CD14-positive monocyte (primary cell): ENCODE results near the gene KLHDC7B. TPM values are rescaled to one million over a fixed set of nuclear protein-coding genes. Genes with fewer than 3 reads are reported as not detected.

ENCODE experiments used
- DNase-seq, 3 donors: peaks; one replicate each; pipeline ENCODE4 v3.0.0-alpha.2; 2011 to 2022
- H2AFZ ChIP-seq: 2 replicates; pipeline ENCODE4 v1.6.0; 2012; ENCODE audit warnings: mild to moderate bottlenecking, low read depth, low read length, inconsistent platforms; ENCODE audit not compliant: insufficient read depth, poor library complexity, severe bottlenecking
- H3K27ac ChIP-seq, 2 donors: 1 replicate in 1 of 2; 2 replicates in 1 of 2; pipeline ENCODE4 v1.5.1; 2012 to 2013; ENCODE audit warnings: low read length in 2 of 2, control low read depth in 1 of 2, inconsistent platforms in 1 of 2, low read depth in 1 of 2, mild to moderate bottlenecking in 1 of 2
- H3K27me3 ChIP-seq, 2 donors: one replicate each; pipeline versions ENCODE4 v1.6.0 to v1.6.1; 2011 to 2013; ENCODE audit warnings: low read length in 2 of 2; ENCODE audit not compliant: control insufficient read depth in 2 of 2, insufficient read depth in 2 of 2
- H3K36me3 ChIP-seq, 2 donors: replicated peaks in 1 of 2; 1 replicate in 1 of 2; 2 replicates in 1 of 2; pipeline versions ENCODE4 v1.5.1 to v1.6.1; 2012 to 2013; ENCODE audit warnings: low read length in 2 of 2, control low read depth in 1 of 2, inconsistent platforms in 1 of 2, mild to moderate bottlenecking in 1 of 2; ENCODE audit not compliant: insufficient read depth in 2 of 2, control insufficient read depth in 1 of 2
- H3K4me1 ChIP-seq, 2 donors: 1 replicate in 1 of 2; 2 replicates in 1 of 2; pipeline versions ENCODE4 v1.5.1 to v1.6.1; 2012 to 2013; ENCODE audit warnings: low read length in 2 of 2, control low read depth in 1 of 2, inconsistent platforms in 1 of 2, mild to moderate bottlenecking in 1 of 2, moderate library complexity in 1 of 2; ENCODE audit not compliant: insufficient read depth in 2 of 2, control insufficient read depth in 1 of 2
- H3K4me2 ChIP-seq: replicated peaks from 2 replicates; pipeline ENCODE3; 2012; ENCODE audit warnings: low read length, moderate library complexity, mild to moderate bottlenecking; ENCODE audit not compliant: poor library complexity, severe bottlenecking; ENCODE audit errors: extremely low read depth
- H3K4me3 ChIP-seq, 3 experiments: fragments of 200-600 bp in 1 of 3; sonication (generic) in 1 of 3; replicated peaks in 1 of 3; 1 replicate in 2 of 3; 2 replicates in 1 of 3; pipeline ENCODE4 v1.5.1; 2011 to 2013; ENCODE audit warnings: low read length in 3 of 3, mild to moderate bottlenecking in 3 of 3, control low read depth in 2 of 3, low read depth in 2 of 3, inconsistent platforms in 1 of 3, moderate library complexity in 1 of 3
- H3K79me2 ChIP-seq: 2 replicates; pipeline ENCODE4 v1.6.0; 2012; ENCODE audit warnings: mild to moderate bottlenecking, control low read depth, inconsistent platforms, low read length, moderate library complexity; ENCODE audit not compliant: insufficient read depth
- H3K9ac ChIP-seq: 2 replicates; pipeline ENCODE4 v1.6.0; 2017; ENCODE audit warnings: low read length, mild to moderate bottlenecking; ENCODE audit not compliant: insufficient read depth, poor library complexity, severe bottlenecking
- H3K9me3 ChIP-seq, 2 donors: replicated peaks in 1 of 2; 1 replicate in 1 of 2; 2 replicates in 1 of 2; pipeline versions ENCODE4 v1.5.1 to v1.6.1; 2012 to 2013; ENCODE audit warnings: low read length in 2 of 2, control low read depth in 1 of 2; ENCODE audit not compliant: control insufficient read depth in 1 of 2, insufficient read depth in 1 of 2
- H4K20me1 ChIP-seq: 2 replicates; pipeline ENCODE4 v1.6.0; 2012; ENCODE audit warnings: mild to moderate bottlenecking, low read length, control low read depth, moderate library complexity; ENCODE audit not compliant: insufficient read depth
- H3K27ac Mint-ChIP-seq, 7 donors: one replicate each; pipeline ENCODE4 v1.8.0; 2020; ENCODE audit warnings: mild to moderate bottlenecking in 7 of 7, mixed read lengths in 7 of 7, moderate library complexity in 6 of 7, inconsistent platforms in 2 of 7
- H3K27me3 Mint-ChIP-seq, 3 donors: one replicate each; pipeline ENCODE4 v1.8.0; 2021 to 2022; ENCODE audit warnings: low read depth in 3 of 3, mild to moderate bottlenecking in 3 of 3, mixed read lengths in 3 of 3, moderate library complexity in 3 of 3, inconsistent platforms in 1 of 3
- H3K36me3 Mint-ChIP-seq, 2 donors: one replicate each; pipeline ENCODE4 v1.8.0; 2020; ENCODE audit warnings: mixed read lengths in 2 of 2, inconsistent platforms in 1 of 2, mild to moderate bottlenecking in 1 of 2
- H3K4me1 Mint-ChIP-seq: one replicate; pipeline ENCODE4 v1.8.0; 2020; ENCODE audit warnings: mild to moderate bottlenecking, mixed read lengths
- H3K4me3 Mint-ChIP-seq, 2 donors: one replicate each; pipeline ENCODE4 v1.8.0; 2020; ENCODE audit warnings: mild to moderate bottlenecking in 2 of 2, mixed read lengths in 2 of 2, moderate library complexity in 1 of 2
- H3K9me3 Mint-ChIP-seq, 7 donors: one replicate each; pipeline ENCODE4 v1.8.0; 2020 to 2022; ENCODE audit warnings: mixed read lengths in 7 of 7, mild to moderate bottlenecking in 6 of 7, moderate library complexity in 6 of 7, inconsistent platforms in 2 of 7
- WGBS: methylation state at CpG from one replicate; pipeline ENCODE4 v1.1.5; 2013; ENCODE audit warnings: missing lambda C conversion rate; ENCODE audit not compliant: insufficient coverage; 5-methylcytosine and 5-hydroxymethylcytosine counted together
- intact Hi-C, 2 donors: fragments of 100-400 bp; cut with micrococcal nuclease; formaldehyde crosslinking; loops; one replicate each; pipeline versions ENCODE4 v1.15.0 to v1.15.1; 2023
- polyA plus RNA-seq, 3 donors: library from polyadenylated mRNA; depleted of rRNA in 1 of 3; unstranded in 2 of 3; stranded (reverse) in 1 of 3; fragments of 300-500 nt in 2 of 3; fragments of >200 nt in 1 of 3; fragmentation: Illumina TruSeq in 2 of 3; gene quantifications; 1 replicate in 2 of 3; 2 replicates in 1 of 3; pipeline ENCODE4 v1.2.3, GENCODE V29; 2012 to 2021
- TF ChIP-seq, protein P1 (sequence below): fragments of 200-600 bp; IDR thresholded peaks from one replicate; pipeline ENCODE4 v1.8.0; 2022; ENCODE audit warnings: antibody characterized with exemption, mild to moderate bottlenecking

KLHDC7B gene
- polyA plus RNA-seq, 3 donors: 0.88 to 4.3 (median 1.4) TPM

DNA sequence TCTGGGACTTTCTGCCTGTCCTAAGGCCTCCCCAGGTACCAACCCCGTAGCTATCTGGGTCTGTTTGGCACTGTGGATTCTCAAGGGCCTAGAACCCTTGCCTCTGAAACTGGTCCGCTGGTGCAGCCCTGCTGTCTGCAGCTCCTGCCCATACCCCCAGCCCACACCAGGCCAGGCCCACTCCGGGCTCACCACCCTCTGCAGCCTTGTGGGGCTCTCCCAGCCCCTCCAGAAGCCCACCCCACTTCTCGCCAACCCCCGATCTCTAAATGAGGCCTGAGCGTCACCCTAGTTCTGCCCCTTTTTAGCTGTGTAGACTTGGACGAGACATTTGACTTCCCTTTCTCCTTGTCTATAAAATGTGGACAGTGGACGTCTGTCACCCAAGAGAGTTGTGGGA lies 4.7 kb downstream of the KLHDC7B start:
- peaks cover 24% of the 10 kb centered on the region for H3K4me1 Mint-ChIP-seq
- peaks cover 3 to 24% (median 8%) of the 10 kb centered on the region in 3 donors for H3K27me3 Mint-ChIP-seq
- WGBS: 93% methylated on average over 4 of the region's 8 CpGs
- H3K27me3 ChIP-seq: no peaks in the 10 kb centered on the region
- H3K4me3 ChIP-seq: no peak overlapping the region
- peaks cover 3% of the 10 kb centered on the region in 2 donors for H3K36me3 Mint-ChIP-seq
- H3K79me2 ChIP-seq: peaks cover 9% of the 10 kb centered on the region
- H3K36me3 ChIP-seq: no peaks in the 10 kb centered on the region
- peak in 1 of 3 donors; percentile 1 for DNase-seq
- H3K9ac ChIP-seq: no peak overlapping the region
- H4K20me1 ChIP-seq: no peaks in the 10 kb centered on the region
- H3K9me3 Mint-ChIP-seq: peaks cover 0 to 6% (median 0%) of the 10 kb centered on the region in 7 donors
- no peak overlapping the region for H3K27ac Mint-ChIP-seq
- no peak overlapping the region for H2AFZ ChIP-seq
- H3K27ac ChIP-seq: no peak overlapping the region
- intact Hi-C loops: no loop called here
- H3K9me3 ChIP-seq: no peaks in the 10 kb centered on the region
- H3K4me3 Mint-ChIP-seq: no peak overlapping the region
- TF ChIP-seq, protein P1, sequence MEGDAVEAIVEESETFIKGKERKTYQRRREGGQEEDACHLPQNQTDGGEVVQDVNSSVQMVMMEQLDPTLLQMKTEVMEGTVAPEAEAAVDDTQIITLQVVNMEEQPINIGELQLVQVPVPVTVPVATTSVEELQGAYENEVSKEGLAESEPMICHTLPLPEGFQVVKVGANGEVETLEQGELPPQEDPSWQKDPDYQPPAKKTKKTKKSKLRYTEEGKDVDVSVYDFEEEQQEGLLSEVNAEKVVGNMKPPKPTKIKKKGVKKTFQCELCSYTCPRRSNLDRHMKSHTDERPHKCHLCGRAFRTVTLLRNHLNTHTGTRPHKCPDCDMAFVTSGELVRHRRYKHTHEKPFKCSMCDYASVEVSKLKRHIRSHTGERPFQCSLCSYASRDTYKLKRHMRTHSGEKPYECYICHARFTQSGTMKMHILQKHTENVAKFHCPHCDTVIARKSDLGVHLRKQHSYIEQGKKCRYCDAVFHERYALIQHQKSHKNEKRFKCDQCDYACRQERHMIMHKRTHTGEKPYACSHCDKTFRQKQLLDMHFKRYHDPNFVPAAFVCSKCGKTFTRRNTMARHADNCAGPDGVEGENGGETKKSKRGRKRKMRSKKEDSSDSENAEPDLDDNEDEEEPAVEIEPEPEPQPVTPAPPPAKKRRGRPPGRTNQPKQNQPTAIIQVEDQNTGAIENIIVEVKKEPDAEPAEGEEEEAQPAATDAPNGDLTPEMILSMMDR: no peak
- peaks cover 27 to 50% of the 10 kb centered on the region in 2 donors for H3K4me1 ChIP-seq
- H3K4me2 ChIP-seq: no peak overlapping the region

DNA sequence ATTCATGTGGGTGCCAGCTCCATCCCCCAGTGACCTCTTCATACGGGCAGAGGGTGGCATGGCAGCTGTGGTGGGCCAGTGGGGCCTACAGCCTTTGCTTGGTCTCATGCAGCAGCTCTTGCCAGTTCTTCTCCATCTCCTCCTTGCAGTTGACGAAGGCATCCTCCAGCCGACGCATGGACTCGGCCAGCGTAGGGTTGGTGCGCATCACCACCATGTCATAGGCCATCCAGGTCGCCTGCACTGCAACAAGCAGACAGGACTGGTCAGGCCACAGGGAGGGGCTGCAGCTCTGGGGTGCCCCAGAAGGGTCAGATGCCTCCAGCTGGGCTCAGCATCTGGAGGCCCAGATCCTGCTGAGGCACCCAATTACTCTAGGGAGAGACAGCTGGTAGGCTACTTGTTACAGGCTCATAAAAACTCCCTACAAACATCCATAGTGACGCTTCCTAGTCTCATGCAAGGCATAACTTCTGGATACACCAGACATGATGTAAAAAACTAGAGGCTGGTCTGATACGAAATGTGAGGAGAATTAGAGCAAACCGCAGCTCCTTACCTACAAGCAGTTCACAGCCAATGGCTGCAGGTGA lies 5.6 kb downstream of the KLHDC7B start:
- WGBS: 97% methylated on average over 10 of the region's 11 CpGs
- Mint-ChIP-seq H3K27ac (no peak overlapping the region), H3K9me3 (peaks cover 0 to 6% (median 0%) of the 10 kb centered on the region in 7 donors), H3K4me1 (peaks cover 16% of the 10 kb centered on the region), H3K4me3 (no peak overlapping the region), H3K36me3 (peaks cover 3% of the 10 kb centered on the region in 2 donors), H3K27me3 (peaks cover 3 to 21% (median 8%) of the 10 kb centered on the region in 3 donors)
- Histone ChIP-seq H3K4me2 (no peak overlapping the region), H3K9me3 (no peaks in the 10 kb centered on the region), H3K4me1 (peaks cover 18 to 41% of the 10 kb centered on the region in 2 donors), H3K9ac (no peak overlapping the region), H3K27ac (no peak overlapping the region), H3K79me2 (peaks cover 7% of the 10 kb centered on the region), H4K20me1 (no peaks in the 10 kb centered on the region), H2AFZ (no peak overlapping the region), H3K36me3 (no peaks in the 10 kb centered on the region), H3K4me3 (no peak overlapping the region), H3K27me3 (no peaks in the 10 kb centered on the region)
- TF ChIP-seq, protein P1: no peak
- peak in 1 of 3 donors; percentile 1 for DNase-seq
- intact Hi-C loops: no loop called here
